HCT116 (cell line): ENCODE data around the gene CDV3. TPM values are rescaled to one million over a fixed set of nuclear protein-coding genes. Genes with fewer than 3 reads are reported as not detected.

ENCODE experiments used
- ATAC-seq: fragments of 200-7000 bp; cut with Tn5 transposase; 2 replicates; pipeline ENCODE4 v1.9.1; 2020; ENCODE audit warnings: mild to moderate bottlenecking, moderate library complexity
- BruUV-seq: library from RNA; stranded (reverse); fragments of 400-500 nt; replicated peaks from 2 replicates; lab custom pipeline; 2021; lab: Mats Ljungman, UMichigan
- CTCF ChIA-PET: fragments of 300-600 bp; sonication (Branson Sonifier 250); formaldehyde crosslinking; loops from one replicate; lab custom pipeline; 2021; ENCODE audit warnings: antibody characterized with exemption; lab: Charles Lee
- POLR2A ChIA-PET: fragments of 300-600, 350-600 bp; sonication (Branson Sonifier 250); formaldehyde crosslinking; loops from one replicate; lab custom pipeline; 2021; ENCODE audit warnings: antibody characterized with exemption; lab: Charles Lee
- RAD21 ChIA-PET, 2 experiments: fragments of 300-600 bp; sonication (Branson Sonifier 250); formaldehyde crosslinking; loops; one replicate each; lab custom pipeline; 2023; ENCODE audit warnings: low total read pairs in 2 of 2; ENCODE audit not compliant: uncharacterized antibody in 2 of 2, unreplicated experiment in 2 of 2, low non-redundant PET in 1 of 2; lab: Charles Lee
- DNase-seq: peaks from one replicate; pipeline ENCODE4 v3.0.0-alpha.2; 2010; ENCODE audit warnings: low read depth, low spot score
- H2AFZ ChIP-seq: fragments of 200-600 bp; shearing (Covaris generic), sonication (generic); 2 replicates; pipeline ENCODE4 v1.6.1; 2017; ENCODE audit warnings: low read depth, mixed run types, mixed read lengths, antibody characterized with exemption, low read length; ENCODE audit not compliant: poor library complexity, severe bottlenecking
- H3K27ac ChIP-seq: 2 replicates; pipeline ENCODE4 v1.5.1; 2012; ENCODE audit warnings: low read depth, low read length
- H3K27me3 ChIP-seq: fragments of 200-600 bp; sonication (generic); 2 replicates; pipeline ENCODE4 v1.6.1; 2016; ENCODE audit warnings: mixed run types, low read length, mixed read lengths; ENCODE audit not compliant: insufficient read depth
- H3K36me3 ChIP-seq, 2 experiments: fragments of 200-500 bp in 1 of 2; fragments of 200-600 bp in 1 of 2; sonication (Bioruptor generic) in 1 of 2; sonication (generic) in 1 of 2; 2 replicates each; pipeline versions ENCODE4 v1.5.1 to v1.6.1; 2014 to 2016; ENCODE audit warnings: low read length in 2 of 2, inconsistent platforms in 1 of 2, mixed read lengths in 1 of 2, mixed run types in 1 of 2; ENCODE audit not compliant: insufficient read depth in 2 of 2, control insufficient read depth in 1 of 2
- H3K4me1 ChIP-seq, 2 experiments: fragments of 200-600 bp in 1 of 2; sonication (generic) in 1 of 2; 2 replicates each; pipeline versions ENCODE4 v1.5.1 to v1.6.1; 2012 to 2017; ENCODE audit warnings: low read length in 2 of 2, inconsistent platforms in 1 of 2, mild to moderate bottlenecking in 1 of 2, mixed read lengths in 1 of 2, mixed run types in 1 of 2, moderate library complexity in 1 of 2; ENCODE audit not compliant: insufficient read depth in 2 of 2, control insufficient read depth in 1 of 2
- H3K4me2 ChIP-seq: fragments of 200-600 bp; sonication (generic); 2 replicates; pipeline ENCODE4 v1.6.1; 2017; ENCODE audit warnings: mixed run types, low read length, mixed read lengths
- H3K4me3 ChIP-seq, 2 experiments: fragments of 200-600 bp in 1 of 2; sonication (generic) in 1 of 2; replicated peaks in 1 of 2; 2 replicates each; pipeline ENCODE4 v1.5.1; 2011 to 2016; ENCODE audit warnings: low read length in 2 of 2, control low read depth in 1 of 2, low read depth in 1 of 2, mild to moderate bottlenecking in 1 of 2, mixed read lengths in 1 of 2, mixed run types in 1 of 2
- H3K79me2 ChIP-seq: fragments of 200-600 bp; sonication (generic); 2 replicates; pipeline ENCODE4 v1.6.1; 2017; ENCODE audit warnings: mild to moderate bottlenecking, mixed run types, low read length, moderate library complexity, mixed read lengths; ENCODE audit not compliant: insufficient read depth
- H3K9ac ChIP-seq: fragments of 200-600 bp; sonication (generic); 2 replicates; pipeline ENCODE4 v1.6.1; 2016; ENCODE audit warnings: low read length, mixed read lengths
- H3K9me2 ChIP-seq: fragments of 200-600 bp; sonication (generic), shearing (Covaris generic); 2 replicates; pipeline ENCODE4 v1.6.1; 2017; ENCODE audit warnings: mixed run types, mild to moderate bottlenecking, moderate library complexity; ENCODE audit not compliant: insufficient read depth
- H3K9me3 ChIP-seq, 2 experiments: fragments of 200-500 bp in 1 of 2; fragments of 200-600 bp in 1 of 2; sonication (Bioruptor generic) in 1 of 2; sonication (generic) in 1 of 2; 2 replicates each; pipeline ENCODE4 v1.6.1; 2014 to 2017; ENCODE audit warnings: low read length in 2 of 2, mixed read lengths in 2 of 2, inconsistent platforms in 1 of 2, low read depth in 1 of 2, mild to moderate bottlenecking in 1 of 2, mixed run types in 1 of 2, moderate library complexity in 1 of 2; ENCODE audit not compliant: control insufficient read depth in 1 of 2, insufficient read depth in 1 of 2
- H4K20me1 ChIP-seq: fragments of 200-600 bp; sonication (generic), shearing (Covaris generic); 2 replicates; pipeline ENCODE4 v1.6.1; 2017; ENCODE audit warnings: mixed run types, mild to moderate bottlenecking, moderate library complexity; ENCODE audit not compliant: insufficient read depth
- intact Hi-C: fragments of 100-400 bp; cut with micrococcal nuclease; formaldehyde crosslinking; loops from 2 replicates; pipeline ENCODE4 v1.10.0; 2022
- total RNA-seq: library from RNA; stranded (reverse); gene quantifications from one replicate; pipeline ENCODE4 v1.2.1, GENCODE V29; 2021; ENCODE audit not compliant: unreplicated experiment
- TF ChIP-seq, protein P1 (sequence below): IDR thresholded peaks from 2 replicates; pipeline ENCODE4 v1.6.1; 2012; ENCODE audit warnings: low read depth
- TF ChIP-seq, protein P2 (sequence below), 3 experiments: fragments of 200-600 bp in 1 of 3; sonication (generic) in 1 of 3; IDR thresholded peaks in 2 of 3; conservative IDR thresholded peaks in 1 of 3; 2 replicates each; pipeline ENCODE4 v1.5.1; 2012 to 2017; ENCODE audit warnings: low read depth in 2 of 3, low read length in 2 of 3, antibody characterized with exemption in 1 of 3, borderline replicate concordance in 1 of 3, control low read depth in 1 of 3, mild to moderate bottlenecking in 1 of 3, mixed read lengths in 1 of 3, mixed run types in 1 of 3, moderate library complexity in 1 of 3; ENCODE audit not compliant: insufficient read depth in 1 of 3

The CDV3 gene
- total RNA-seq, 1 experiment from 2014 or later = 153 TPM

DNA sequence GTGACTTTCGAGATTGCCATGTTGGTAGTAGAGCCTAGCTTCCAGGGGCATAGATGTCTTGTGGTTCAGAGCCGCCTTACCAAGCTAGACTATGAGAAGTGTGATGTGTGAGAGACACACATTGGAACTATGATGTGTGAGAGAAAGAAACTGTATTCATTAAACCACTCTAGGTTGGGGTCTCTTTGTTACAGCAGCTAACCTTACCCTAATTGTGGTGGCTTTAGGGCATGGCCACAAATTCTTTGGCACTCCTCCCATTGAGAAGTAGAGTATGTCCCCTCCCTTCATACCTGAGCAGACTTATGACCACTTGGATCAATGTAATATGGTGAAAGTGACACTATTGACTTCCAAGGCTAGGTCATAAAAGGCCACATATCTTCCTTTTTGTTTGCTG lies 35.3 kb upstream of the CDV3 start:
- ChIA-PET CTCF (no interaction called here), RAD21 (no interaction called here), POLR2A (no interaction called here)
- no peak overlapping the region for H3K9ac ChIP-seq
- peaks cover 6 to 19% of the 10 kb centered on the region in 2 experiments; a peak in 3 of 4 replicates for H3K4me1 ChIP-seq
- H2AFZ ChIP-seq = no peak overlapping the region
- intact Hi-C loops = no loop called here
- no peaks in the 10 kb centered on the region for H4K20me1 ChIP-seq
- DNase-seq (no peak), ATAC-seq (no peak)
- no peaks in the 10 kb centered on the region for H3K27me3 ChIP-seq
- no peaks in the 10 kb centered on the region for H3K79me2 ChIP-seq
- H3K4me2 ChIP-seq = no peak overlapping the region
- H3K27ac ChIP-seq = no peak overlapping the region
- H3K9me3 ChIP-seq = no peaks in the 10 kb centered on the region
- no TSS peak for BruUV-seq
- no peak overlapping the region for H3K4me3 ChIP-seq
- no peaks in the 10 kb centered on the region for H3K9me2 ChIP-seq
- TF ChIP-seq, protein P1, sequence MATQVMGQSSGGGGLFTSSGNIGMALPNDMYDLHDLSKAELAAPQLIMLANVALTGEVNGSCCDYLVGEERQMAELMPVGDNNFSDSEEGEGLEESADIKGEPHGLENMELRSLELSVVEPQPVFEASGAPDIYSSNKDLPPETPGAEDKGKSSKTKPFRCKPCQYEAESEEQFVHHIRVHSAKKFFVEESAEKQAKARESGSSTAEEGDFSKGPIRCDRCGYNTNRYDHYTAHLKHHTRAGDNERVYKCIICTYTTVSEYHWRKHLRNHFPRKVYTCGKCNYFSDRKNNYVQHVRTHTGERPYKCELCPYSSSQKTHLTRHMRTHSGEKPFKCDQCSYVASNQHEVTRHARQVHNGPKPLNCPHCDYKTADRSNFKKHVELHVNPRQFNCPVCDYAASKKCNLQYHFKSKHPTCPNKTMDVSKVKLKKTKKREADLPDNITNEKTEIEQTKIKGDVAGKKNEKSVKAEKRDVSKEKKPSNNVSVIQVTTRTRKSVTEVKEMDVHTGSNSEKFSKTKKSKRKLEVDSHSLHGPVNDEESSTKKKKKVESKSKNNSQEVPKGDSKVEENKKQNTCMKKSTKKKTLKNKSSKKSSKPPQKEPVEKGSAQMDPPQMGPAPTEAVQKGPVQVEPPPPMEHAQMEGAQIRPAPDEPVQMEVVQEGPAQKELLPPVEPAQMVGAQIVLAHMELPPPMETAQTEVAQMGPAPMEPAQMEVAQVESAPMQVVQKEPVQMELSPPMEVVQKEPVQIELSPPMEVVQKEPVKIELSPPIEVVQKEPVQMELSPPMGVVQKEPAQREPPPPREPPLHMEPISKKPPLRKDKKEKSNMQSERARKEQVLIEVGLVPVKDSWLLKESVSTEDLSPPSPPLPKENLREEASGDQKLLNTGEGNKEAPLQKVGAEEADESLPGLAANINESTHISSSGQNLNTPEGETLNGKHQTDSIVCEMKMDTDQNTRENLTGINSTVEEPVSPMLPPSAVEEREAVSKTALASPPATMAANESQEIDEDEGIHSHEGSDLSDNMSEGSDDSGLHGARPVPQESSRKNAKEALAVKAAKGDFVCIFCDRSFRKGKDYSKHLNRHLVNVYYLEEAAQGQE = no peak
- TF ChIP-seq, protein P2, sequence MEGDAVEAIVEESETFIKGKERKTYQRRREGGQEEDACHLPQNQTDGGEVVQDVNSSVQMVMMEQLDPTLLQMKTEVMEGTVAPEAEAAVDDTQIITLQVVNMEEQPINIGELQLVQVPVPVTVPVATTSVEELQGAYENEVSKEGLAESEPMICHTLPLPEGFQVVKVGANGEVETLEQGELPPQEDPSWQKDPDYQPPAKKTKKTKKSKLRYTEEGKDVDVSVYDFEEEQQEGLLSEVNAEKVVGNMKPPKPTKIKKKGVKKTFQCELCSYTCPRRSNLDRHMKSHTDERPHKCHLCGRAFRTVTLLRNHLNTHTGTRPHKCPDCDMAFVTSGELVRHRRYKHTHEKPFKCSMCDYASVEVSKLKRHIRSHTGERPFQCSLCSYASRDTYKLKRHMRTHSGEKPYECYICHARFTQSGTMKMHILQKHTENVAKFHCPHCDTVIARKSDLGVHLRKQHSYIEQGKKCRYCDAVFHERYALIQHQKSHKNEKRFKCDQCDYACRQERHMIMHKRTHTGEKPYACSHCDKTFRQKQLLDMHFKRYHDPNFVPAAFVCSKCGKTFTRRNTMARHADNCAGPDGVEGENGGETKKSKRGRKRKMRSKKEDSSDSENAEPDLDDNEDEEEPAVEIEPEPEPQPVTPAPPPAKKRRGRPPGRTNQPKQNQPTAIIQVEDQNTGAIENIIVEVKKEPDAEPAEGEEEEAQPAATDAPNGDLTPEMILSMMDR (IDR thresholded peaks at IDR 0.05 in 2 of 3, conservative IDR thresholded peaks at IDR 0.05 in 1 of 3; ENCODE audit: borderline replicate concordance in 1 of 3, insufficient read depth in 1 of 3, low read depth in 2 of 3, low read length in 2 of 3) = no peak
- no peaks in the 10 kb centered on the region for H3K36me3 ChIP-seq
